Keratinocyte (primary cell): ENCODE data around the gene RIPOR2. TPM values are rescaled to one million over a fixed set of nuclear protein-coding genes. Genes with fewer than 3 reads are reported as not detected.

Source experiments
- DNase-seq: peaks from one replicate; pipeline ENCODE4 v3.0.0-alpha.2; 2011; ENCODE audit warnings: low read depth, missing footprints, low spot score
- FAIRE-seq: peaks from 2 replicates; lab custom pipeline; 2011; peaks lifted over from hg19 to GRCh38; lab: Jason Lieb, UNC
- H2AFZ ChIP-seq: 2 replicates; pipeline ENCODE4 v1.6.0; 2012; ENCODE audit warnings: low read length, control low read depth, inconsistent platforms; ENCODE audit not compliant: control insufficient read depth
- H3K27ac ChIP-seq: 2 replicates; pipeline ENCODE4 v1.5.1; 2011; ENCODE audit warnings: low read length; ENCODE audit not compliant: control insufficient read depth, insufficient read depth
- H3K27me3 ChIP-seq: 3 replicates; pipeline ENCODE4 v1.6.0; 2011; ENCODE audit warnings: low read length; ENCODE audit not compliant: control insufficient read depth, insufficient read depth; ENCODE audit errors: extremely low read depth
- H3K36me3 ChIP-seq, 2 experiments: 2 replicates in 1 of 2; 3 replicates in 1 of 2; pipeline ENCODE4 v1.5.1; 2011; ENCODE audit warnings: low read length in 2 of 2, mild to moderate bottlenecking in 1 of 2; ENCODE audit not compliant: control insufficient read depth in 2 of 2, insufficient read depth in 2 of 2; ENCODE audit errors: extremely low read depth in 1 of 2
- H3K4me1 ChIP-seq: 3 replicates; pipeline ENCODE4 v1.5.1; 2011; ENCODE audit warnings: low read length; ENCODE audit not compliant: control insufficient read depth, insufficient read depth; ENCODE audit errors: extremely low read depth
- H3K4me2 ChIP-seq: 3 replicates; pipeline ENCODE4 v1.6.0; 2011; ENCODE audit warnings: low read depth, low read length; ENCODE audit not compliant: control insufficient read depth, insufficient read depth; ENCODE audit errors: extremely low read depth
- H3K4me3 ChIP-seq, 3 experiments: fragments of 200-600 bp in 1 of 3; sonication (generic) in 1 of 3; 2 replicates in 2 of 3; 3 replicates in 1 of 3; pipeline ENCODE4 v1.5.1; 2011 to 2016; ENCODE audit warnings: low read length in 3 of 3, mild to moderate bottlenecking in 3 of 3, control low read depth in 2 of 3, inconsistent platforms in 1 of 3, low read depth in 1 of 3, mixed read lengths in 1 of 3, mixed run types in 1 of 3, moderate library complexity in 1 of 3; ENCODE audit not compliant: control insufficient read depth in 2 of 3, insufficient read depth in 2 of 3; ENCODE audit errors: extremely low read depth in 1 of 3
- H3K79me2 ChIP-seq: 2 replicates; pipeline ENCODE4 v1.6.0; 2012; ENCODE audit warnings: low read length; ENCODE audit not compliant: control insufficient read depth, insufficient read depth
- H3K9ac ChIP-seq: 3 replicates; pipeline ENCODE4 v1.6.0; 2011; ENCODE audit warnings: low read length; ENCODE audit not compliant: control insufficient read depth, insufficient read depth; ENCODE audit errors: extremely low read depth
- H3K9me1 ChIP-seq: 3 replicates; pipeline ENCODE4 v1.6.0; 2011; ENCODE audit warnings: low read length; ENCODE audit not compliant: control insufficient read depth, insufficient read depth; ENCODE audit errors: extremely low read depth
- H3K9me3 ChIP-seq: 2 replicates; pipeline ENCODE4 v1.5.1; 2012; ENCODE audit warnings: low read depth, low read length; ENCODE audit not compliant: control insufficient read depth
- H4K20me1 ChIP-seq: 3 replicates; pipeline ENCODE4 v1.6.0; 2011; ENCODE audit warnings: low read length; ENCODE audit not compliant: control insufficient read depth, insufficient read depth; ENCODE audit errors: extremely low read depth
- EZH2 ChIP-seq: IDR thresholded peaks from one replicate; pipeline ENCODE4 v1.6.1; 2012; ENCODE audit warnings: inconsistent platforms, mild to moderate bottlenecking, low read length, moderate library complexity
- dilution Hi-C: fragments of 300-500 bp; cut with MboI; formaldehyde crosslinking; loops from one replicate; pipeline ENCODE4 v1.7.0; 2020; ENCODE audit warnings: low sequenced_read_pairs; ENCODE audit not compliant: extremely low pct_ligation_motif_present
- polyA plus RNA-seq, 5 experiments: library from polyadenylated mRNA; depleted of rRNA in 3 of 5; stranded (reverse) in 3 of 5; stranded (forward) in 1 of 5; unstranded in 1 of 5; fragments of >200 nt; gene quantifications; 1 replicate in 1 of 5; 2 replicates in 3 of 5; 3 replicates in 1 of 5; pipeline versions ENCODE4 v1.2.1 to v1.2.3, GENCODE V29; 2011 to 2012; ENCODE audit warnings: missing spikeins in 2 of 5, low read depth in 1 of 5, low replicate concordance in 1 of 5
- TF ChIP-seq, protein P1 (sequence below), 3 experiments: IDR thresholded peaks in 1 of 3; conservative IDR thresholded peaks in 1 of 3; optimal IDR thresholded peaks in 1 of 3; 2 replicates in 2 of 3; 3 replicates in 1 of 3; pipeline versions ENCODE3 to v1.5.1; 2011; ENCODE audit warnings: low read length in 3 of 3, mild to moderate bottlenecking in 3 of 3, moderate library complexity in 2 of 3, control low read depth in 1 of 3, inconsistent platforms in 1 of 3; ENCODE audit not compliant: insufficient read depth in 2 of 3; ENCODE audit errors: extremely low read depth in 1 of 3

The RIPOR2 gene
- polyA plus RNA-seq, 1 donor (not counting 4 experiments of a cell fraction or from before 2014, with no cell fraction given): 0.07 TPM

DNA sequence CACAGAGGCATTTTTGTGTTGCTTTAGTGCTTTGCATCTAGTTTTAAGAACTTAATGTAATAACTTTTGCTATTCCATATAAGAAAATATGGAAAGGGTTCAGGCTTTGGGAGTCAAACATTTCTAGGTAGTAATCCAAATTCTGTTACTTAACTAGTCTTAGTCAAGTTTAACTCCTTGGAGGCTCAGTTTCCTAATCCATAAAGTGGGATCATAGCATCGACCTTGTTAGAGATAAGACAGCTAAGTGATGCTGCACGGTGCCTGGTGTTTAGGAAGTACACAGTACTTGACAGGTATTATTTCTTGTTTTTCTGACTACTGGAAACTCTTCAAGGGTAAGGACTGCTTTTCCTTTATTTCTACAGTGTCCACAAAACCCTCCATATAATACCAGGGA, 112.6 kb downstream of the RIPOR2 start:
- no peaks in the 10 kb centered on the region for H3K27me3 ChIP-seq
- no peaks in the 10 kb centered on the region for H3K79me2 ChIP-seq
- H3K36me3 ChIP-seq: no peaks in the 10 kb centered on the region
- H3K9ac ChIP-seq: no peak overlapping the region
- FAIRE-seq (no peak), DNase-seq (no peak)
- H3K9me1 ChIP-seq: no peaks in the 10 kb centered on the region
- no peak overlapping the region for H3K4me2 ChIP-seq
- no peak overlapping the region for H3K27ac ChIP-seq
- H3K4me1 ChIP-seq: peaks cover 10% of the 10 kb centered on the region
- dilution Hi-C loops: no loop called here
- H4K20me1 ChIP-seq: no peaks in the 10 kb centered on the region
- no peak for TF ChIP-seq EZH2
- TF ChIP-seq, protein P1, sequence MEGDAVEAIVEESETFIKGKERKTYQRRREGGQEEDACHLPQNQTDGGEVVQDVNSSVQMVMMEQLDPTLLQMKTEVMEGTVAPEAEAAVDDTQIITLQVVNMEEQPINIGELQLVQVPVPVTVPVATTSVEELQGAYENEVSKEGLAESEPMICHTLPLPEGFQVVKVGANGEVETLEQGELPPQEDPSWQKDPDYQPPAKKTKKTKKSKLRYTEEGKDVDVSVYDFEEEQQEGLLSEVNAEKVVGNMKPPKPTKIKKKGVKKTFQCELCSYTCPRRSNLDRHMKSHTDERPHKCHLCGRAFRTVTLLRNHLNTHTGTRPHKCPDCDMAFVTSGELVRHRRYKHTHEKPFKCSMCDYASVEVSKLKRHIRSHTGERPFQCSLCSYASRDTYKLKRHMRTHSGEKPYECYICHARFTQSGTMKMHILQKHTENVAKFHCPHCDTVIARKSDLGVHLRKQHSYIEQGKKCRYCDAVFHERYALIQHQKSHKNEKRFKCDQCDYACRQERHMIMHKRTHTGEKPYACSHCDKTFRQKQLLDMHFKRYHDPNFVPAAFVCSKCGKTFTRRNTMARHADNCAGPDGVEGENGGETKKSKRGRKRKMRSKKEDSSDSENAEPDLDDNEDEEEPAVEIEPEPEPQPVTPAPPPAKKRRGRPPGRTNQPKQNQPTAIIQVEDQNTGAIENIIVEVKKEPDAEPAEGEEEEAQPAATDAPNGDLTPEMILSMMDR (optimal IDR thresholded peaks at IDR 0.05 in 1 of 3, IDR thresholded peaks at IDR 0.05 in 1 of 3, conservative IDR thresholded peaks at IDR 0.05 in 1 of 3; ENCODE audit: extremely low read depth in 1 of 3, insufficient read depth in 2 of 3, low read length in 3 of 3): no peak
- H2AFZ ChIP-seq: no peak overlapping the region
- no peak overlapping the region for H3K4me3 ChIP-seq
- H3K9me3 ChIP-seq: no peaks in the 10 kb centered on the region

DNA sequence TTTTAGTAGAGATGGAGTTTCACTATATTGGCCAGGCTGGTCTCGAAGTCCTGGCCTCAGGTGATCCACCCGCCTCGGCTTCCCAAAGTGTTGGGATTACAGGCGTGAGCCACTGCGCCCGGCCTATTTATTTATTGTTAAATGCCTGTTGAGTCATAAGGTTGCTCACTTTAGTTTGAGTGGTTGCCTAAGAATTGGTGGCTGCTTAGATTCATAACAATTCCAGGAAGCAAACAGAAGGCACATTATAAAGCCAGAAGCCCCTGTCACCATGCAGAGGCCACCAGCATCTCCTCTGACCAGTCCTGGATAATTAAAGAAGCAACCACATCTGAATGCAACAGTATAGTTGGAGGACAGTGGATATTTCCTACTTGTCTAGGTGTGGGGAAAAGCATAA, 113.1 kb downstream of the RIPOR2 start:
- TF ChIP-seq, protein P1 (optimal IDR thresholded peaks at IDR 0.05 in 1 of 3, IDR thresholded peaks at IDR 0.05 in 1 of 3, conservative IDR thresholded peaks at IDR 0.05 in 1 of 3; ENCODE audit: extremely low read depth in 1 of 3, insufficient read depth in 2 of 3, low read length in 3 of 3): no peak
- no peak for TF ChIP-seq EZH2
- no peaks in the 10 kb centered on the region for H3K36me3 ChIP-seq
- H3K4me3 ChIP-seq: no peak overlapping the region
- no peaks in the 10 kb centered on the region for H3K9me3 ChIP-seq
- H3K27me3 ChIP-seq: no peaks in the 10 kb centered on the region
- H3K79me2 ChIP-seq: no peaks in the 10 kb centered on the region
- no peak overlapping the region for H3K9ac ChIP-seq
- no peak overlapping the region for H2AFZ ChIP-seq
- H3K27ac ChIP-seq: no peak overlapping the region
- no peaks in the 10 kb centered on the region for H4K20me1 ChIP-seq
- no peaks in the 10 kb centered on the region for H3K9me1 ChIP-seq
- no peak overlapping the region for H3K4me2 ChIP-seq
- DNase-seq (no peak), FAIRE-seq (no peak)
- dilution Hi-C loops: no loop called here
- H3K4me1 ChIP-seq: peaks cover 10% of the 10 kb centered on the region
